ENCODE results near the gene PKP4.

Gene PKP4

GRCh38 chr2:158484892-158485556 is 28.3 kb downstream of the PKP4 start:
- DNase-seq (ENCODE audit: extremely low spot score), result no peak
- POLR2A ChIA-PET, result no interaction called here
- CTCF ChIA-PET, result no interaction called here
- no peak for TF ChIP-seq ZNF384 (IDR thresholded peaks at IDR 0.05)
- no peak for TF ChIP-seq LEF1 (IDR thresholded peaks at IDR 0.05; ENCODE audit: borderline replicate concordance)
- TF ChIP-seq SUZ12 (IDR thresholded peaks at IDR 0.05), result no peak
- TF ChIP-seq CTBP1 (IDR thresholded peaks at IDR 0.05; ENCODE audit: borderline replicate concordance), result no peak
- no peak for TF ChIP-seq HDGF (IDR thresholded peaks at IDR 0.05; ENCODE audit: borderline replicate concordance)

- CTCF ChIA-PET, result interaction anchor here (1.5 kb wide), 1 partner anchor 11 kb away, joined by 3 read pairs; no protein-coding TSS in a partner anchor
- POLR2A ChIA-PET, result no interaction called here
- DNase-seq (ENCODE audit: extremely low spot score), result no peak
- no peak for TF ChIP-seq FOXK2 (IDR thresholded peaks at IDR 0.05)
- no peak for TF ChIP-seq ARNT (IDR thresholded peaks at IDR 0.05)
- no peak for TF ChIP-seq CTBP1 (IDR thresholded peaks at IDR 0.05; ENCODE audit: borderline replicate concordance)
- peak; percentile 73; the same call in 1 of the 2 replicates for TF ChIP-seq PKNOX1 (IDR thresholded peaks at IDR 0.05)
- no peak for TF ChIP-seq HDGF (IDR thresholded peaks at IDR 0.05; ENCODE audit: borderline replicate concordance)
- TF ChIP-seq BHLHE40 (IDR thresholded peaks at IDR 0.05; ENCODE audit: borderline replicate concordance), result no peak
Observed at GRCh38 chr2:158486150-158486969, 29.6 kb downstream of the PKP4 start.

GRCh38 chr2:158486970-158487325 is 30.2 kb downstream of the PKP4 start:
- CTCF ChIA-PET, result interaction anchor here (1.5 kb wide), 1 partner anchor 11 kb away, joined by 3 read pairs; no protein-coding TSS in a partner anchor
- no peak for DNase-seq (ENCODE audit: extremely low spot score)
- TF ChIP-seq SP1 (IDR thresholded peaks at IDR 0.05) (no peak), LEF1 (IDR thresholded peaks at IDR 0.05; ENCODE audit: borderline replicate concordance) (no peak), PKNOX1 (IDR thresholded peaks at IDR 0.05) (no peak)
- POLR2A ChIA-PET, result no interaction called here

- ChIA-PET POLR2A (no interaction called here), CTCF (no interaction called here)
- TF ChIP-seq PKNOX1 (IDR thresholded peaks at IDR 0.05) (no peak), ELF4 (IDR thresholded peaks at IDR 0.05) (no peak), LEF1 (IDR thresholded peaks at IDR 0.05; ENCODE audit: borderline replicate concordance) (no peak), FOXK2 (IDR thresholded peaks at IDR 0.05) (no peak), L3MBTL2 (conservative IDR thresholded peaks at IDR 0.05) (no peak), ARNT (IDR thresholded peaks at IDR 0.05) (no peak), FOXA1 (IDR thresholded peaks at IDR 0.05) (no peak), NFRKB (IDR thresholded peaks at IDR 0.05) (no peak), BHLHE40 (IDR thresholded peaks at IDR 0.05; ENCODE audit: borderline replicate concordance) (no peak)
- no peak for DNase-seq (ENCODE audit: extremely low spot score)
Observed at GRCh38 chr2:158487419-158487818, 30.7 kb downstream of the PKP4 start.

GRCh38 chr2:158488442-158489216 is 31.9 kb downstream of the PKP4 start:
- no peak for DNase-seq (ENCODE audit: extremely low spot score)
- ChIA-PET POLR2A (no interaction called here), CTCF (interaction anchor here (0.6 to 0.7 kb wide), 2 partner anchors 25 to 1024 kb away, joined by 3 read pairs; no protein-coding TSS in a partner anchor)
- TF ChIP-seq ZNF384 (IDR thresholded peaks at IDR 0.05) (no peak), HDGF (IDR thresholded peaks at IDR 0.05; ENCODE audit: borderline replicate concordance) (no peak), SP1 (IDR thresholded peaks at IDR 0.05) (no peak), PKNOX1 (IDR thresholded peaks at IDR 0.05) (no peak), LEF1 (IDR thresholded peaks at IDR 0.05; ENCODE audit: borderline replicate concordance) (no peak), SUZ12 (IDR thresholded peaks at IDR 0.05) (no peak), ARNT (IDR thresholded peaks at IDR 0.05) (no peak), NFRKB (IDR thresholded peaks at IDR 0.05) (no peak), TARDBP (IDR thresholded peaks at IDR 0.05) (no peak), ELF4 (IDR thresholded peaks at IDR 0.05) (no peak), FOXM1 (IDR thresholded peaks at IDR 0.05; ENCODE audit: borderline replicate concordance) (no peak)
